Endodermal cell (in vitro differentiated cells): ENCODE measurements around the gene IL24. TPM values are rescaled to one million over a fixed set of nuclear protein-coding genes. Genes with fewer than 3 reads are reported as not detected.

ENCODE experiments used
- DNase-seq: peaks from one replicate; pipeline ENCODE4 v3.0.0-alpha.2; 2017
- H3K27ac ChIP-seq: 2 replicates; pipeline ENCODE4 v1.5.1; 2013; ENCODE audit warnings: mild to moderate bottlenecking, low read depth, low read length, moderate library complexity
- H3K27me3 ChIP-seq: 2 replicates; pipeline ENCODE4 v1.6.1; 2013; ENCODE audit warnings: mild to moderate bottlenecking, low read length, moderate library complexity; ENCODE audit not compliant: insufficient read depth, control insufficient read depth, poor library complexity, severe bottlenecking
- H3K36me3 ChIP-seq: 2 replicates; pipeline ENCODE4 v1.7.0; 2013; ENCODE audit warnings: mild to moderate bottlenecking, low read length, moderate library complexity; ENCODE audit not compliant: control insufficient read depth, insufficient read depth
- H3K4me1 ChIP-seq: one replicate; pipeline ENCODE4 v1.7.0; 2013; ENCODE audit warnings: low read length; ENCODE audit not compliant: control insufficient read depth, insufficient read depth
- H3K4me3 ChIP-seq: 2 replicates; pipeline ENCODE4 v1.5.1; 2013; ENCODE audit warnings: mild to moderate bottlenecking, low read length, moderate library complexity
- H3K9ac ChIP-seq: 2 replicates; pipeline ENCODE4 v1.6.1; 2013; ENCODE audit warnings: mild to moderate bottlenecking, low read length, moderate library complexity; ENCODE audit not compliant: poor library complexity, severe bottlenecking; ENCODE audit errors: extremely low read depth
- H3K9me3 ChIP-seq: 2 replicates; pipeline ENCODE4 v1.6.1; 2013; ENCODE audit warnings: mild to moderate bottlenecking, low read length, moderate library complexity; ENCODE audit not compliant: control insufficient read depth
- H3K27ac Mint-ChIP-seq: 2 replicates; pipeline ENCODE4 v1.8.0; 2020; ENCODE audit warnings: mixed read lengths
- H3K27me3 Mint-ChIP-seq: 2 replicates; pipeline ENCODE4 v1.8.0; 2021; ENCODE audit warnings: mild to moderate bottlenecking, mixed read lengths; ENCODE audit not compliant: insufficient read depth
- H3K36me3 Mint-ChIP-seq: 2 replicates; pipeline ENCODE4 v1.8.0; 2020; ENCODE audit warnings: low read depth, mixed read lengths
- H3K4me1 Mint-ChIP-seq: 2 replicates; pipeline ENCODE4 v1.8.0; 2020; ENCODE audit warnings: mixed read lengths
- H3K4me3 Mint-ChIP-seq: 2 replicates; pipeline ENCODE4 v1.8.0; 2020; ENCODE audit warnings: mild to moderate bottlenecking, moderate library complexity, mixed read lengths
- H3K9me3 Mint-ChIP-seq: 2 replicates; pipeline ENCODE4 v1.8.0; 2020; ENCODE audit warnings: mild to moderate bottlenecking, mixed read lengths
- CTCF ChIP-seq: fragments of 200-600 bp; sonication (generic); conservative IDR thresholded peaks from 2 replicates; pipeline ENCODE4 v1.5.0; 2021; ENCODE audit warnings: antibody characterized with exemption, mild to moderate bottlenecking
- WGBS, 2 experiments: methylation state at CpG; one replicate each; pipeline versions ENCODE4 v1.1.5 to v1.1.7; 2013; ENCODE audit warnings: missing lambda C conversion rate in 2 of 2, mixed read lengths in 1 of 2; ENCODE audit not compliant: insufficient coverage in 1 of 2, insufficient read length in 1 of 2; 5-methylcytosine and 5-hydroxymethylcytosine counted together
- total RNA-seq, 2 donors: library from RNA; stranded (reverse); fragmentation: NEBNext Ultra II Directional in 1 of 2; extraction: Animal tissue kit (Norgen Biotek cat#: 25700) in 1 of 2; gene quantifications; 2 replicates in 1 of 2; 3 replicates in 1 of 2; pipeline ENCODE4 v1.2.1, GENCODE V29; 2021

The IL24 gene
- total RNA-seq, 2 donors from 2014 or later, result not detected

- Histone ChIP-seq H3K27ac (no peak overlapping the region), H3K4me3 (no peak overlapping the region), H3K27me3 (no peaks in the 10 kb centered on the region), H3K9me3 (no peaks in the 10 kb centered on the region), H3K36me3 (no peaks in the 10 kb centered on the region), H3K4me1 (no peaks in the 10 kb centered on the region), H3K9ac (no peak overlapping the region)
- peaks cover 9% of the 10 kb centered on the region for H3K4me1 Mint-ChIP-seq
- H3K4me3 Mint-ChIP-seq, result no peak overlapping the region
- H3K27me3 Mint-ChIP-seq, result peaks cover 5% of the 10 kb centered on the region
- H3K27ac Mint-ChIP-seq, result no peak overlapping the region
- no peaks in the 10 kb centered on the region for H3K36me3 Mint-ChIP-seq
- no peak for TF ChIP-seq CTCF
- WGBS, 2 experiments, result 92 to 100% methylated on average over 1 to 3 of the region's 3 CpGs
- peaks cover 1% of the 10 kb centered on the region for H3K9me3 Mint-ChIP-seq
- no peak for DNase-seq
Measured at GRCh38 chr1:206885341-206886060, 11.7 kb upstream of the IL24 start.

- DNase-seq, result no peak
- H3K9ac ChIP-seq, result no peak overlapping the region
- H3K27ac Mint-ChIP-seq, result no peak overlapping the region
- H3K9me3 Mint-ChIP-seq, result peaks cover 1% of the 10 kb centered on the region
- 94 to 100% methylated on average over 1 of the region's 1 CpG for WGBS, 2 experiments
- no peak overlapping the region for H3K27ac ChIP-seq
- peaks cover 5% of the 10 kb centered on the region for H3K27me3 Mint-ChIP-seq
- no peak overlapping the region for H3K4me3 ChIP-seq
- no peaks in the 10 kb centered on the region for H3K4me1 ChIP-seq
- no peak for TF ChIP-seq CTCF
- no peaks in the 10 kb centered on the region for H3K36me3 Mint-ChIP-seq
- no peaks in the 10 kb centered on the region for H3K36me3 ChIP-seq
- H3K4me1 Mint-ChIP-seq, result peaks cover 9% of the 10 kb centered on the region
- no peaks in the 10 kb centered on the region for H3K9me3 ChIP-seq
- H3K27me3 ChIP-seq, result no peaks in the 10 kb centered on the region
- no peak overlapping the region for H3K4me3 Mint-ChIP-seq
Measured at GRCh38 chr1:206886831-206887230, 10.4 kb upstream of the IL24 start.

- H3K4me3 ChIP-seq, result no peak overlapping the region
- Mint-ChIP-seq H3K4me3 (no peak overlapping the region), H3K4me1 (peaks cover 9% of the 10 kb centered on the region), H3K27me3 (peaks cover 5% of the 10 kb centered on the region), H3K9me3 (no peaks in the 10 kb centered on the region), H3K27ac (no peak overlapping the region), H3K36me3 (no peaks in the 10 kb centered on the region)
- H3K9ac ChIP-seq, result no peak overlapping the region
- DNase-seq, result no peak
- no peak overlapping the region for H3K27ac ChIP-seq
- H3K9me3 ChIP-seq, result no peaks in the 10 kb centered on the region
- TF ChIP-seq CTCF, result no peak
- H3K4me1 ChIP-seq, result no peaks in the 10 kb centered on the region
- WGBS, 2 experiments, result 86 to 91% methylated on average over 4 of the region's 4 CpGs
- no peaks in the 10 kb centered on the region for H3K27me3 ChIP-seq
- H3K36me3 ChIP-seq, result no peaks in the 10 kb centered on the region
Measured at GRCh38 chr1:206887701-206888100, 9.5 kb upstream of the IL24 start.
